CD4-positive, alpha-beta T cell (primary cell): ENCODE results near the gene STMND1. TPM values are rescaled to one million over a fixed set of nuclear protein-coding genes. Genes with fewer than 3 reads are reported as not detected.

Experiments used
- ATAC-seq: fragments of 200-7000 bp; cut with Tn5 transposase; one replicate; pipeline ENCODE4 v1.10.0; 2022; ENCODE audit warnings: mild to moderate bottlenecking; ENCODE audit not compliant: poor library complexity
- CTCF ChIA-PET: fragments of 350-600 bp; sonication (Branson Sonifier 250); formaldehyde crosslinking; loops from one replicate; lab custom pipeline; 2021; ENCODE audit warnings: antibody characterized with exemption, inconsistent platforms; lab: Charles Lee
- POLR2A ChIA-PET: fragments of 350-600 bp; sonication (Branson Sonifier 250); formaldehyde crosslinking; loops from one replicate; lab custom pipeline; 2021; ENCODE audit warnings: antibody characterized with exemption, inconsistent platforms; lab: Charles Lee
- DNase-seq, 14 experiments: peaks; one replicate each; pipeline ENCODE4 v3.0.0-alpha.2; 2013 to 2020; ENCODE audit warnings: mixed read lengths in 2 of 14
- H3K27ac ChIP-seq, 2 donors: one replicate each; pipeline versions ENCODE4 v1.5.1 to v1.7.0; 2013; ENCODE audit warnings: low read length in 2 of 2, low read depth in 1 of 2, mild to moderate bottlenecking in 1 of 2
- H3K27me3 ChIP-seq, 2 experiments: 1 replicate in 1 of 2; 2 replicates in 1 of 2; pipeline versions ENCODE4 v1.6.1 to v1.7.0; 2013; ENCODE audit warnings: low read length in 2 of 2, control low read depth in 1 of 2, mild to moderate bottlenecking in 1 of 2, moderate library complexity in 1 of 2; ENCODE audit not compliant: insufficient read depth in 2 of 2, control insufficient read depth in 1 of 2
- H3K36me3 ChIP-seq: one replicate; pipeline ENCODE4 v1.6.1; 2013; ENCODE audit warnings: low read length, control low read depth; ENCODE audit not compliant: insufficient read depth
- H3K4me1 ChIP-seq: one replicate; pipeline ENCODE4 v1.6.1; 2013; ENCODE audit warnings: low read length, control low read depth; ENCODE audit not compliant: insufficient read depth
- H3K4me3 ChIP-seq: one replicate; pipeline ENCODE4 v1.5.1; 2013; ENCODE audit warnings: mild to moderate bottlenecking, low read length, moderate library complexity
- H3K9me3 ChIP-seq, 2 experiments: 1 replicate in 1 of 2; 2 replicates in 1 of 2; pipeline versions ENCODE4 v1.6.1 to v1.7.0; 2013; ENCODE audit warnings: low read length in 2 of 2, mild to moderate bottlenecking in 2 of 2, control low read depth in 1 of 2, moderate library complexity in 1 of 2; ENCODE audit not compliant: control insufficient read depth in 1 of 2, insufficient read depth in 1 of 2
- H3K27ac Mint-ChIP-seq: one replicate; pipeline ENCODE4 v1.8.0; 2020; ENCODE audit warnings: mixed read lengths
- H3K27me3 Mint-ChIP-seq: one replicate; pipeline ENCODE4 v1.8.0; 2021; ENCODE audit warnings: mixed read lengths
- H3K36me3 Mint-ChIP-seq: one replicate; pipeline ENCODE4 v1.8.0; 2021; ENCODE audit warnings: low read depth, mixed read lengths
- H3K4me1 Mint-ChIP-seq: one replicate; pipeline ENCODE4 v1.8.0; 2021; ENCODE audit warnings: low read depth, mixed read lengths
- H3K4me3 Mint-ChIP-seq: one replicate; pipeline ENCODE4 v1.8.0; 2020; ENCODE audit warnings: mild to moderate bottlenecking, mixed read lengths
- H3K9me3 Mint-ChIP-seq: one replicate; pipeline ENCODE4 v1.8.0; 2020; ENCODE audit warnings: mixed read lengths
- CTCF ChIP-seq: fragments of 200-600 bp; IDR thresholded peaks from one replicate; pipeline ENCODE4 v1.8.0; 2022; ENCODE audit warnings: antibody characterized with exemption, mild to moderate bottlenecking
- intact Hi-C, 2 experiments: fragments of 100-400 bp; cut with DNase I in 1 of 2; cut with micrococcal nuclease in 1 of 2; formaldehyde crosslinking; loops; one replicate each; pipeline versions ENCODE4 v1.15.1 to v1.9.0; 2023 to 2025; cut with DNase I, micrococcal nuclease
- total RNA-seq, 174 experiments: library from RNA in 2 of 174; stranded (reverse) in 2 of 174; gene quantifications; one replicate each; pipeline ENCODE4 v1.2.3 and lab custom pipeline; 2021 to 2026

The STMND1 gene
- total RNA-seq, 2 experiments from 2014 or later = not detected

DNA sequence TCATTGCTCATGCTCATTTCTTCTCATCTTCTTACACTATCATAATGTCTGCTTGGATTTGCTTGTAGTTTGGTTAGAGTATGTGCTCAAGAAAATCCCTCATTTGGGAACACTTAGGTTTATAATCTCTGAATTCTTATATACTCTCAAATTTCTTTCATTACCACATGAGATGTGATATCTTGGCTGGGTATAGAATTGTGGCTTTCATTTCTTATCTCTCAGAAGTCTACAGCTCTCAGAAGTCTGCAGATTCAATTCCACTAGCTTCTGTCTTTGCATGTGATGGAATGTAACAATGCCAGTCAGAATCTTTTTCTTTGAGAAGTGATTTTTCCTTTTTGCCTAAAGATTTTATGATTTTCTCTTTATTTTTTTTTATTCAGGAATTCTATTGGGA, 50.9 kb downstream of the STMND1 start:
- no peaks in the 10 kb centered on the region for H3K4me1 ChIP-seq
- Mint-ChIP-seq H3K27ac (no peak overlapping the region), H3K9me3 (no peaks in the 10 kb centered on the region), H3K4me1 (no peaks in the 10 kb centered on the region), H3K27me3 (peaks cover 3% of the 10 kb centered on the region), H3K36me3 (no peaks in the 10 kb centered on the region), H3K4me3 (no peak overlapping the region)
- CTCF ChIA-PET = no interaction called here
- no peak overlapping the region for H3K27ac ChIP-seq
- H3K27me3 ChIP-seq = peaks cover 0 to 5% of the 10 kb centered on the region in 2 experiments
- no peak for TF ChIP-seq CTCF
- intact Hi-C loops = loop anchor here in 1 of 2 experiments (10.0 kb wide), 1 partner anchor 1172 kb away; no protein-coding TSS in a partner anchor
- no peak overlapping the region for H3K4me3 ChIP-seq
- no peak for ATAC-seq
- POLR2A ChIA-PET = no interaction called here
- DNase-seq = no peak
- no peaks in the 10 kb centered on the region for H3K36me3 ChIP-seq
- H3K9me3 ChIP-seq = no peaks in the 10 kb centered on the region

DNA sequence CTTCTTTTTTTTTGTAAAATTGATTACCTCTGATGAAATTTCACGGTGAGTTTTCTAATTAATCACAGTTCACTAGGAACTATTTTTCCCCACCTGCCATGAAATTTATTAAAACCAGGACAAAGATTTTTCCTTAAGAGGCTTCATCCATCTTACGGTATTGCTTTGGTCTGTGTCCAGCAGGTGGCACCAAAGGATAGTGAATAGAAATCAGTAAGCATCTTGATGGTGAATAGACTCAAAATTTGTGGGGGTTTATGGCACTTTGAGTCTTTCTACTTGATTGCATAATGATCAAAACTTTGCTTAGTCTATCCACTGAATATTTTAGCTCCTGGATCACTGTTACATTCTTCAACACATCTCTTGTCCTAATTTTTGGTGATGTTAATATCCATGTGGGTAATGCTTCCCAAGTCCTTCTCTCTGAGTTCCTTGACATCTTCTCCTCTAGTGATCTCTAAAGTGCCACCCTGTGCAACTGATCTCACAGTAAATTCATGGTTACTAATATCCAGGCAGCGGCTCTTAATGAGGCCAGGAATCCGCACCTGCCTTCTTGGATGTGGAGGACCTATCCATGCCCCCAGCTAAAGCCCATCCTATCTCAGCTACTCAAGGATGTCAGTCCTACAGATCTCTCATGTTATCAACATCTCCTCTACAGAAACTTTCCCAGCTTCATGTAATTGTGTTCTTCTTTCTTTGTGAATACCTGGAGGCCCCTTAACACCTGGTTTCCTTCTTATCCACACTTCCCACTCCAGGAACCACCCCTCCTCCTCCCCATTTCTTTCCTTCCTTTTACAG, 54.5 kb downstream of the STMND1 start:
- Mint-ChIP-seq H3K27me3 (peaks cover 6% of the 10 kb centered on the region), H3K27ac (no peak overlapping the region), H3K9me3 (no peaks in the 10 kb centered on the region), H3K4me3 (no peak overlapping the region), H3K4me1 (no peaks in the 10 kb centered on the region), H3K36me3 (no peaks in the 10 kb centered on the region)
- DNase-seq = peak; percentile 22 to 80 (median 48)
- H3K9me3 ChIP-seq = no peaks in the 10 kb centered on the region
- no peaks in the 10 kb centered on the region for H3K36me3 ChIP-seq
- POLR2A ChIA-PET = no interaction called here
- no peak overlapping the region for H3K4me3 ChIP-seq
- H3K27ac ChIP-seq = no peak overlapping the region
- ATAC-seq = no peak
- intact Hi-C loops = loop anchor here (1.0 to 10.0 kb wide), 7 partner anchors 426 to 1348 kb away; partner anchors contain the start of gene NHLRC1 (in 1 of the 2)
- peak; percentile 82 for TF ChIP-seq CTCF
- no peaks in the 10 kb centered on the region for H3K4me1 ChIP-seq
- CTCF ChIA-PET = no interaction called here
- no peaks in the 10 kb centered on the region for H3K27me3 ChIP-seq

- Mint-ChIP-seq H3K4me3 (no peak overlapping the region), H3K9me3 (no peaks in the 10 kb centered on the region)
Measured at GRCh38 chr6:17156966-17157365, 55.1 kb downstream of the STMND1 start.

More at GRCh38 chr6:17156966-17157365, 55.1 kb downstream of the STMND1 start:
- DNase-seq = no peak
- CTCF ChIA-PET = no interaction called here
- intact Hi-C loops = loop anchor here (1.0 to 10.0 kb wide), 7 partner anchors 426 to 1347 kb away; partner anchors contain the start of gene NHLRC1 (in 1 of the 2)
- Mint-ChIP-seq H3K27ac (no peak overlapping the region), H3K27me3 (peaks cover 11% of the 10 kb centered on the region), H3K36me3 (no peaks in the 10 kb centered on the region), H3K4me1 (no peaks in the 10 kb centered on the region)
- Histone ChIP-seq H3K4me3 (no peak overlapping the region), H3K4me1 (no peaks in the 10 kb centered on the region), H3K36me3 (no peaks in the 10 kb centered on the region), H3K27ac (no peak overlapping the region), H3K27me3 (peaks cover 3% of the 10 kb centered on the region in 2 experiments), H3K9me3 (no peaks in the 10 kb centered on the region)
- POLR2A ChIA-PET = no interaction called here
- TF ChIP-seq CTCF = no peak
- no peak for ATAC-seq
